ELR (cell line): ENCODE measurements around the gene SLIT3.

Source experiments
- DNase-seq: peaks from one replicate; pipeline ENCODE4 v3.0.0-alpha.2; 2015; ENCODE audit warnings: low read depth

Gene SLIT3

GRCh38 chr5:168829922-168830417, 471.0 kb downstream of the SLIT3 start:
- no peak for DNase-seq

GRCh38 chr5:168829044-168829443, 471.9 kb downstream of the SLIT3 start:
- no peak for DNase-seq

GRCh38 chr5:168827636-168828035, 473.3 kb downstream of the SLIT3 start:
- DNase-seq, result no peak

GRCh38 chr5:168826246-168826725, 474.7 kb downstream of the SLIT3 start:
- no peak for DNase-seq

GRCh38 chr5:168822745-168823281, 478.1 kb downstream of the SLIT3 start:
- DNase-seq, result no peak

- DNase-seq, result no peak
These were observed 478.6 kb downstream of the SLIT3 start for GRCh38 chr5:168822248-168822744.

- DNase-seq, result no peak
These were observed 480.1 kb downstream of the SLIT3 start for GRCh38 chr5:168820874-168821273.

- no peak for DNase-seq
These were observed 481.8 kb downstream of the SLIT3 start for GRCh38 chr5:168819004-168819621.

GRCh38 chr5:168818558-168818957, 482.4 kb downstream of the SLIT3 start:
- DNase-seq, result no peak

- no peak for DNase-seq
These were observed 483.3 kb downstream of the SLIT3 start for GRCh38 chr5:168817591-168817990.

- no peak for DNase-seq
These were observed 484.3 kb downstream of the SLIT3 start for GRCh38 chr5:168816661-168817060.

- no peak for DNase-seq
These were observed 487.6 kb downstream of the SLIT3 start for GRCh38 chr5:168813184-168813968.

- DNase-seq, result no peak
These were observed 490.3 kb downstream of the SLIT3 start for GRCh38 chr5:168810641-168811040.

- no peak for DNase-seq
These were observed 491.7 kb downstream of the SLIT3 start for GRCh38 chr5:168809218-168809617.

GRCh38 chr5:168808051-168808616, 492.8 kb downstream of the SLIT3 start:
- DNase-seq, result no peak

- no peak for DNase-seq
These were observed 493.7 kb downstream of the SLIT3 start for GRCh38 chr5:168807287-168807686.

GRCh38 chr5:168803541-168803940, 497.4 kb downstream of the SLIT3 start:
- no peak for DNase-seq

- no peak for DNase-seq
These were observed 498.6 kb downstream of the SLIT3 start for GRCh38 chr5:168802337-168802736.

- DNase-seq, result no peak
These were observed 499.4 kb downstream of the SLIT3 start for GRCh38 chr5:168801567-168801966.

- no peak for DNase-seq
These were observed 500.2 kb downstream of the SLIT3 start for GRCh38 chr5:168800701-168801100.

- no peak for DNase-seq
These were observed 502.6 kb downstream of the SLIT3 start for GRCh38 chr5:168798065-168799023.
